GM12873 (cell line): ENCODE measurements around the gene ADGRE3.

ENCODE experiments used
- TF ChIP-seq, protein P1 (sequence below): IDR thresholded peaks from 2 replicates; pipeline ENCODE4 v1.5.1; 2012; ENCODE audit warnings: low read depth, mild to moderate bottlenecking, moderate library complexity, low read length, control low read depth; ENCODE audit not compliant: insufficient read depth; ENCODE audit errors: missing control alignments

Gene ADGRE3

DNA sequence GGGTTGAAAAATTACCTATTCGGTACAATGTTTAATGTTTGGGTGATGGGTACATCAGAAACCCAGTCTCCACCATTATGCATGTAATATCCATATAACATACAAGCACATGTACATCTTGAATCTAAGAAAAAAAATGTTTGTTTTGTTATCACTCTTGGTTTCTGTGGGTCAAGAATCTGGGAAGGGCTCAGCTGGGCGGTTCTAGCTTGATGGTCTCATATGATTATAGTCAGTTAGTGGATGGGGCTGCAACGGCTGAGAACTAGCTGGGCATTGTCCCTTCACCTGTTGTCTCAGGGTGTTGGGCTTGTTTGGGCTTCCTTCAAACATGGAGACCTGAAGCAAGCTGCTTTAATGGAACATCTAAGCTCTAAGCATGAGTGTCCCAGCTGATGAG, 4.7 kb downstream of the ADGRE3 start:
- TF ChIP-seq, protein P1, sequence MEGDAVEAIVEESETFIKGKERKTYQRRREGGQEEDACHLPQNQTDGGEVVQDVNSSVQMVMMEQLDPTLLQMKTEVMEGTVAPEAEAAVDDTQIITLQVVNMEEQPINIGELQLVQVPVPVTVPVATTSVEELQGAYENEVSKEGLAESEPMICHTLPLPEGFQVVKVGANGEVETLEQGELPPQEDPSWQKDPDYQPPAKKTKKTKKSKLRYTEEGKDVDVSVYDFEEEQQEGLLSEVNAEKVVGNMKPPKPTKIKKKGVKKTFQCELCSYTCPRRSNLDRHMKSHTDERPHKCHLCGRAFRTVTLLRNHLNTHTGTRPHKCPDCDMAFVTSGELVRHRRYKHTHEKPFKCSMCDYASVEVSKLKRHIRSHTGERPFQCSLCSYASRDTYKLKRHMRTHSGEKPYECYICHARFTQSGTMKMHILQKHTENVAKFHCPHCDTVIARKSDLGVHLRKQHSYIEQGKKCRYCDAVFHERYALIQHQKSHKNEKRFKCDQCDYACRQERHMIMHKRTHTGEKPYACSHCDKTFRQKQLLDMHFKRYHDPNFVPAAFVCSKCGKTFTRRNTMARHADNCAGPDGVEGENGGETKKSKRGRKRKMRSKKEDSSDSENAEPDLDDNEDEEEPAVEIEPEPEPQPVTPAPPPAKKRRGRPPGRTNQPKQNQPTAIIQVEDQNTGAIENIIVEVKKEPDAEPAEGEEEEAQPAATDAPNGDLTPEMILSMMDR, result no peak

DNA sequence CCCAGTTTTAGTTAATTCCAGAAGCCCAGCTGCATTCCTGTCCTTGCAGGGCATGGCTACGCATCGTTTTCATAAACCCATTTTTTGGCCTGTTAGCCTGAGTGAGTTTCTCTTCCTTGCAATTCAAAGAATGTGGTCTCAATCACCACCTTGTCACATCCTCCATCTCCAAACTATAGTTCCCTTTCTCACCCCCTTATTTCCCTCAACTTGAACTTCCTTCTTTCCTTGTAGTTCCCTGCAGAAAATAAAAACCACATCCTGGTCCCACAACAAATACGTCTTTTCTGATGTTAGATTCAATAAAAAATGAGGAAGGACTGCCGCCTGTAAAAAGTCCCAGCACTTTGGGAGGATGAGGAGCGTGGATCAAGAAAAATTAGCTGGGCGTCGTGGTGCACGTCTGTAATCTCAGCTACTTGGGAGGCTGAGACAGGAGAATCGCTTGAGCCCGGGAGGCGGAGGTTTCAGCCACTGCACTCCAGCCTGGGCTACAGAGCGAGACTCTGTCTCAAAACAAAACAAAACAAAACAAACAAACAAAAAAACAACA, 13.2 kb downstream of the ADGRE3 start:
- TF ChIP-seq, protein P1, result no peak

DNA sequence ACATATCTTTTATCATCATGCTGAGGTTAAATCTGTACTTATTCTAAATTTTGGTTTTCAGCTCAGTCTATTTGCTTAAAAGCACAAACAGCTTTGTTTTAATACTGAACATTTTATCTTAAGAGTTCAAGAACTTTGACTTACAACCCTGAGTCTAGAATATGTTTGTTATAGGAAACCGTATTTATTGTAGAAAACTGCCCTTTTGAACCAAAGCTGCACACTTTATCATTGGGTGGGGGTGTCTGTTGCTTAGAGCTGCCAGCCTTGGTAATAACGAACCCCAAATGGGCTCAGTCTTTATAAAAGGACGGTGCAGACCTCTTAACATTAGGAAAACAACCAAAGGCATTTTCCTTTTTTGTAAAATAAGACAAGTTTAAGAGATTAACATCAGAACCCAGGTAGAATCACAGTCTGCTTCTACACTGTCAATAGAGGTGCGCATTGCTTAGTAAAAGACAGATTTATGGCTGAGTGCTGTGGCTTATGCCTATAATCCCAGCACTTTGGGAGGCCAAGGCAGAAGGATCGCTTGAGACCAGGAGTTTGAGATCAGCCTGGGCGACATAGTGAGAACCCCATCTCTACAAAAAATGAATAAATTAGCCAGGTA, 14.7 kb downstream of the ADGRE3 start:
- TF ChIP-seq, protein P1, result no peak

DNA sequence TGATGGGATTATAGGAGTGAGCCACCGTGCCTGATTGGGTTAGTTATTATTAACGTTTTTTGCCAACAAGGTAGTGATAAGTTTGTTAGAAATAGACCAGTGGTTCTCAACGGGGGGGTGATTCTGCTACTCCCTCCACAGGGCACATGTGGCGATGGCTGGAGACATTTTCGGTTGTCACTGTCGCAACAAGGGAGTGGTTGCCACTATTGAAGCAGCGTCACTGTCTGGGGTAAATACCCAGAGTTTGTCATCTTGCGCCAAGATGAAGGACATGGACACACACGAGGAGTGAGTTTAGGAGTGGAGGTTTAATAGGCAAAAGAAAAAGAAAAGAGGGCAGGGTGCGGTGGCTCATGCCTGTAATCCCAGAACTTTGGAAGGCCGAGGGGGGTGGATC, 18.9 kb downstream of the ADGRE3 start:
- TF ChIP-seq, protein P1, result no peak

DNA sequence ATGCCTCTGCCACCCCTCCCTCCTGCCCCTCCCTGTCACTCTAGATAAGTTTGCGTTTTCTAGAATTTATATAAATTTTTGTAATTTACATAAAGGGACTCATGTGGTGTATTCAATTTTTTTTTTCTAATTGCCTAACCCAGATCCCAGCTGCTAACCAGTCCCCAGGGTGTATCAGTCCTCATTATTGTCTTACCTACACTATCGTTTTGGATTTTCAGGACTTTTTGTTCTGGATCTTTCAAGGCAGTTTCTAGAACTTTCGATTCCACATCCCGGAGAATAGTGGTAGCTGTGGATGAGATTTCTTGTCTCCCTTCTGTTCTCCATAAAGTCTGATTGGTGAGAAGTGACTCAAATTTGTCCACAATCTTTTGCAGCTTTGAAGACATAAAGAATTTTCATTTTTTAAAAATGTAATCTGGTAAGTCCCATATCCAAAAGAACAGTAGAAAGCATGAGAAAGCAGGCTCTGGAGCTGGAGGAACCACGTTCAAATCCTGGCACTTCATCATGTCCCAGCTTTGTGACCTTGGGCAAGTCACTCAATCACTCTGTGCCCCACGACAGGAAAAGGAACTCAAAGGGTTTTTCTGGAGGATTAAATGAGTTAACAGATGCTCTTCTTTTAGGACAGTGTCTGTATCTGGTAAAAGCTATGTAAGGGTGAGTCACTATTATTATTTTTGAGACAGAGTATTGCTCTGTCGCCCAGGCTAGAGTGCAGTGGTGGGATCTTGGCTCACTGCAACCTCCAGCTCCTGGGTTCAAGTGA, 19.7 kb downstream of the ADGRE3 start:
- TF ChIP-seq, protein P1, result no peak

DNA sequence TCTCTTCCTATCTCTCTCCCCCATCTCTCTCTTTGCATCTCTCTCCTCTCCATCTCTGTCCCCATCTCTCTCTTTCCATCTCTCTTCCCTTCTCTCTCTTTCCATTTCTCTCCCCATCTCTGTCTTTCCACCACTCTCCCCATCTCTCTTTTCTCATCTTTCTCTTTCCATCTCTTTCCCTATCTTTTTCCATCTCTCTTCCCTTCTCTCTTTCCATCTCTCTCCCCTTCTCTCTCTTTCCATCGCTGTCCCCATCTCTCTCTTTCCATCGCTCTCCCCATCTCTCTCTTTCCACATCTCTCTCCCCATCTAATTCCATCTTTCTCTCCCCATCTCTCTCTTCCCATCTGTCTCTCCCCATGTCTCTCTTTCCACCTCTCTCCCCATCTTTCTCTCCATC, 24.5 kb downstream of the ADGRE3 start:
- TF ChIP-seq, protein P1, result no peak

DNA sequence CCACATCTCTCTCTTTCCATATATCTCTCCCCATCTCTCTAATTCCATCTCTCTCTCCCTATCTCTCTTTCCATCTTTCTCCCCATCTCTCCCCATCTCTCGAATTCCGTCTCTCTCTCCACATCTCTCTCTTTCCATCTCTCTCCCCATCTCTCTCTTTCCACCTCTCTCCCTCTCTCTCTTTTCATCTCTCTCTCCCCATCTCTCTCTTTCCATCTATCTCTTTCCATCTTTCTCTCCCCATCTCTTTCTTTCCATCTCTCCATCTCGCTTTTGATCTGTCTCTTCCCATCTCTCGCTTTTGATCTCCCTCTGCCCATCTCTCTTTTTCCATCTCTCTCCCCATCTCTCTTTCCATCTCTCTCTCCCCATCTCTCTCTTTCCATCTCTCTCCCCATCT, 25.6 kb downstream of the ADGRE3 start:
- TF ChIP-seq, protein P1, result no peak
